OCI-LY3 (cell line): ENCODE measurements around the gene SCARB2.

ENCODE experiments used
- EZH2phosphoT487 ChIP-seq: fragments of 200-600 bp; shearing (Covaris generic); IDR thresholded peaks from 2 replicates; pipeline ENCODE4 v1.6.1; 2018; ENCODE audit warnings: antibody characterized with exemption, mixed run types, low read depth
- TF ChIP-seq, protein P1 (sequence below): fragments of 200-600, 300-600 bp; sonication (generic); IDR thresholded peaks from 2 replicates; pipeline ENCODE4 v1.5.1; 2014; ENCODE audit warnings: antibody characterized with exemption, low read length, low read depth

DNA sequence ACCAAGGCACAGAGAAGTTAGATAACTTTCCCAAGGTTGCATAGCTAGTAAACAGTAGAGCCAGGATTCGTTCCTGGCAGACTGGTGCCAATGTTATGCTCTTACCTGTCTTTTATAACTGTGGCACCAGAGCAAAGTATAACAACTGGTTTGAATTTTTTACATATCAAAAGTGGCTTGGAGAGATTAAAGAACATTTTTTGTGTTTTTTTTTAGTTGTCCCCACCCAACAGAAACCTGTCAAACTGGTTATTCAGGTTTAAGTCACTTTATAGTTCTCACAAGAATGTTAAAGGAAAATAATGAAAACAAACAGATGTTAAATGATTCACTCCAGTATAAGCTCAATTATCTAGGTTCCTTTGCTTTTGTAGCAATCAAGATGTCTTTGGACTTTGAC is 22.3 kb upstream of the SCARB2 start:
- TF ChIP-seq, protein P1, sequence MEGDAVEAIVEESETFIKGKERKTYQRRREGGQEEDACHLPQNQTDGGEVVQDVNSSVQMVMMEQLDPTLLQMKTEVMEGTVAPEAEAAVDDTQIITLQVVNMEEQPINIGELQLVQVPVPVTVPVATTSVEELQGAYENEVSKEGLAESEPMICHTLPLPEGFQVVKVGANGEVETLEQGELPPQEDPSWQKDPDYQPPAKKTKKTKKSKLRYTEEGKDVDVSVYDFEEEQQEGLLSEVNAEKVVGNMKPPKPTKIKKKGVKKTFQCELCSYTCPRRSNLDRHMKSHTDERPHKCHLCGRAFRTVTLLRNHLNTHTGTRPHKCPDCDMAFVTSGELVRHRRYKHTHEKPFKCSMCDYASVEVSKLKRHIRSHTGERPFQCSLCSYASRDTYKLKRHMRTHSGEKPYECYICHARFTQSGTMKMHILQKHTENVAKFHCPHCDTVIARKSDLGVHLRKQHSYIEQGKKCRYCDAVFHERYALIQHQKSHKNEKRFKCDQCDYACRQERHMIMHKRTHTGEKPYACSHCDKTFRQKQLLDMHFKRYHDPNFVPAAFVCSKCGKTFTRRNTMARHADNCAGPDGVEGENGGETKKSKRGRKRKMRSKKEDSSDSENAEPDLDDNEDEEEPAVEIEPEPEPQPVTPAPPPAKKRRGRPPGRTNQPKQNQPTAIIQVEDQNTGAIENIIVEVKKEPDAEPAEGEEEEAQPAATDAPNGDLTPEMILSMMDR = no peak
- no peak for TF ChIP-seq EZH2phosphoT487
